C4-2B (cell line): ENCODE results near the gene EPC1.
"Not testable (repeated sequence)": the region's sequence is repeated elsewhere in the genome, so short reads cannot be mapped to it uniquely, and the experiment has no call there.

ENCODE experiments used
- CTCF ChIP-seq: fragments of 450-650 bp; conservative IDR thresholded peaks from 2 replicates; pipeline ENCODE4 v1.5.1; 2017; ENCODE audit warnings: mild to moderate bottlenecking
- ZFX ChIP-seq: fragments of 450-650 bp; IDR thresholded peaks from 2 replicates; pipeline ENCODE4 v1.6.1; 2017

- TF ChIP-seq CTCF, ZFX: not testable (repeated sequence)
Measured at GRCh38 chr10:32233375-32233774, 113.6 kb downstream of the EPC1 start.
